HepG2 (cell line): ENCODE results near the gene PRPSAP1. TPM values are rescaled to one million over a fixed set of nuclear protein-coding genes. Genes with fewer than 3 reads are reported as not detected.

ENCODE experiments used
- ATF4 ChIP-seq, 2 experiments: fragments of 450-650 bp in 1 of 2; sonication (generic) in 1 of 2; formaldehyde crosslinking; IDR thresholded peaks; 2 replicates each; pipeline versions ENCODE4 v1.5.0 to v1.8.0; 2020 to 2022; ENCODE audit warnings: mild to moderate bottlenecking in 1 of 2, missing genetic modification reagents in 1 of 2
- CERS6 ChIP-seq: sonication (generic); formaldehyde crosslinking; IDR thresholded peaks from 2 replicates; pipeline ENCODE4 v1.5.0; 2020; ENCODE audit warnings: missing genetic modification reagents
- CREB3 ChIP-seq: sonication (generic); formaldehyde crosslinking; IDR thresholded peaks from 2 replicates; pipeline ENCODE4 v1.5.0; 2020; ENCODE audit warnings: missing genetic modification reagents
- FOSL1 ChIP-seq: sonication (generic); formaldehyde crosslinking; IDR thresholded peaks from 2 replicates; pipeline ENCODE4 v1.9.0; 2021; ENCODE audit warnings: missing genetic modification reagents, borderline replicate concordance
- FOXJ3 ChIP-seq: sonication (generic); formaldehyde crosslinking; IDR thresholded peaks from 2 replicates; pipeline ENCODE4 v1.4.0; 2020; ENCODE audit warnings: missing genetic modification reagents, mild to moderate bottlenecking, borderline replicate concordance
- JARID2 ChIP-seq: sonication (generic); formaldehyde crosslinking; IDR thresholded peaks from 2 replicates; pipeline ENCODE4 v1.8.1; 2023; ENCODE audit warnings: missing genetic modification reagents, inconsistent platforms; ENCODE audit not compliant: insufficient replicate concordance
- KLF12 ChIP-seq: sonication (generic); formaldehyde crosslinking; IDR thresholded peaks from 2 replicates; pipeline ENCODE4 v1.4.0; 2020; ENCODE audit warnings: missing genetic modification reagents, borderline replicate concordance
- MED8 ChIP-seq: sonication (generic); formaldehyde crosslinking; IDR thresholded peaks from 2 replicates; pipeline ENCODE4 v1.8.1; 2023; ENCODE audit warnings: mild to moderate bottlenecking, missing genetic modification reagents; ENCODE audit not compliant: insufficient replicate concordance
- MTA1 ChIP-seq: sonication (generic); formaldehyde crosslinking; IDR thresholded peaks from 2 replicates; pipeline ENCODE4 v1.4.0; 2020; ENCODE audit warnings: missing genetic modification reagents, mild to moderate bottlenecking, borderline replicate concordance
- PPARG ChIP-seq: conservative IDR thresholded peaks from 2 replicates; pipeline ENCODE4 v1.6.1; 2016; ENCODE audit warnings: missing biosample characterization, missing genetic modification reagents
- SIX4 ChIP-seq: sonication (generic); formaldehyde crosslinking; IDR thresholded peaks from 2 replicates; pipeline ENCODE4 v1.4.0; 2020; ENCODE audit warnings: missing genetic modification reagents
- SKI ChIP-seq: fragments of 450-650 bp; IDR thresholded peaks from one replicate; pipeline ENCODE4 v1.6.1; 2018; ENCODE audit warnings: mild to moderate bottlenecking; ENCODE audit not compliant: partially characterized antibody
- TBP ChIP-seq: sonication (generic); formaldehyde crosslinking; IDR thresholded peaks from 2 replicates; pipeline ENCODE4 v1.5.0; 2020; ENCODE audit warnings: missing genetic modification reagents
- TBX2 ChIP-seq: sonication (generic); formaldehyde crosslinking; IDR thresholded peaks from 2 replicates; pipeline ENCODE4 v1.5.0; 2020; ENCODE audit warnings: missing genetic modification reagents, mild to moderate bottlenecking, borderline replicate concordance
- ZBTB33 ChIP-seq: sonication (generic); formaldehyde crosslinking; IDR thresholded peaks from 2 replicates; pipeline ENCODE4 v1.4.0; 2020; ENCODE audit warnings: missing genetic modification reagents
- ZBTB7A ChIP-seq: sonication (generic); formaldehyde crosslinking; IDR thresholded peaks from 2 replicates; pipeline ENCODE4 v1.8.0; 2022; ENCODE audit warnings: mild to moderate bottlenecking, missing genetic modification reagents
- ZNF292 ChIP-seq: sonication (generic); formaldehyde crosslinking; IDR thresholded peaks from 2 replicates; pipeline ENCODE4 v1.8.1; 2022; ENCODE audit warnings: mild to moderate bottlenecking, low read depth, missing genetic modification reagents, borderline replicate concordance
- ZNF34 ChIP-seq: sonication (generic); formaldehyde crosslinking; IDR thresholded peaks from 2 replicates; pipeline ENCODE4 v1.4.0; 2020; ENCODE audit warnings: mild to moderate bottlenecking, missing genetic modification reagents, borderline replicate concordance
- ZNF343 ChIP-seq: sonication (generic); formaldehyde crosslinking; IDR thresholded peaks from 2 replicates; pipeline ENCODE4 v1.4.0; 2020; ENCODE audit warnings: mild to moderate bottlenecking, missing genetic modification reagents
- ZNF614 ChIP-seq: IDR thresholded peaks from 2 replicates; pipeline ENCODE4 v1.6.1; 2018; ENCODE audit warnings: missing biosample characterization, missing genetic modification reagents, inconsistent platforms, borderline replicate concordance
- ZNF678 ChIP-seq: sonication (generic); formaldehyde crosslinking; IDR thresholded peaks from 2 replicates; pipeline ENCODE4 v1.4.0; 2020; ENCODE audit warnings: mild to moderate bottlenecking, missing genetic modification reagents
- ZNF740 ChIP-seq: sonication (generic); formaldehyde crosslinking; IDR thresholded peaks from 2 replicates; pipeline ENCODE4 v1.4.0; 2020; ENCODE audit warnings: missing genetic modification reagents
- polyA plus RNA-seq, 8 experiments: library from polyadenylated mRNA; depleted of rRNA in 3 of 8; stranded (reverse) in 7 of 8; unstranded in 1 of 8; fragments of >200 nt; fragmentation: Illumina TruSeq in 4 of 8; extraction: Trizol in 4 of 8; gene quantifications; 2 replicates each; pipeline versions ENCODE4 v1.2.1 to v1.2.3, GENCODE V29; 2011 to 2016; ENCODE audit warnings: low read depth in 4 of 8, missing spikeins in 1 of 8, mixed read lengths in 1 of 8; ENCODE audit not compliant: insufficient read depth in 1 of 8
- total RNA-seq, 5 experiments: library from RNA; depleted of rRNA; stranded (reverse); fragments of >200 nt; fragmentation: Illumina TruSeq; extraction: Trizol; gene quantifications; 2 replicates each; pipeline ENCODE4 v1.2.3, GENCODE V29; 2016; ENCODE audit warnings: low read depth in 1 of 5

Gene PRPSAP1
- total and polyA plus RNA-seq, 2 of the 13 experiments (the other 11 are each of a cell fraction or from before 2014, with no cell fraction given): 91.1 to 314 TPM

- TF ChIP-seq CERS6 (CRISPR knock-in tag): peak; percentile 54; the same call in 1 of the 2 replicates
- TF ChIP-seq ZBTB7A (CRISPR knock-in tag): no peak
- no peak for TF ChIP-seq ZNF740
- no peak for TF ChIP-seq SIX4 (CRISPR knock-in tag)
- TF ChIP-seq ZNF614 (CRISPR knock-in tag): peak; percentile 81; the same call in 1 of the 2 replicates
- TF ChIP-seq ATF4 (CRISPR knock-in tag; IDR thresholded peaks at IDR 0.05): no peak
- TF ChIP-seq PPARG (CRISPR knock-in tag): 0 out of 2 replicates have a peak, but pooled peaks have one; percentile 28
- TF ChIP-seq MTA1: no peak
- 0 out of 2 replicates have a peak, but pooled peaks have one; percentile 35 for TF ChIP-seq ZNF678 (CRISPR knock-in tag)
- TF ChIP-seq TBP (CRISPR knock-in tag): peak; percentile 93
- TF ChIP-seq JARID2 (CRISPR knock-in tag): peak; percentile 68
- TF ChIP-seq FOSL1 (CRISPR knock-in tag): no peak
- TF ChIP-seq SKI: no peak
- TF ChIP-seq CREB3 (CRISPR knock-in tag): no peak
- TF ChIP-seq FOXJ3 (CRISPR knock-in tag): no peak
- TF ChIP-seq MED8 (CRISPR knock-in tag): no peak
- peak; percentile 44; the same call in 1 of the 2 replicates for TF ChIP-seq ZBTB33 (CRISPR knock-in tag)
- TF ChIP-seq ZNF292 (CRISPR knock-in tag): no peak
- TF ChIP-seq ZNF343: 0 out of 2 replicates have a peak, but pooled peaks have one; percentile 51
- peak; percentile 46; the same call in 1 of the 2 replicates for TF ChIP-seq TBX2 (CRISPR knock-in tag)
- TF ChIP-seq ZNF34 (CRISPR knock-in tag): 0 out of 2 replicates have a peak, but pooled peaks have one; percentile 77
- no peak for TF ChIP-seq KLF12 (CRISPR knock-in tag)
These were observed 44.2 kb upstream of the PRPSAP1 start (continued) for GRCh38 chr17:76397687-76398522.
